ENCODE results near the gene MYCL.
A peak's percentile ranks its signal among the peaks of the same experiment; 100 is the strongest.
"Not testable (repeated sequence)": the region's sequence is repeated elsewhere in the genome, so short reads cannot be mapped to it uniquely, and the experiment has no call there.

MYCL gene

DNA sequence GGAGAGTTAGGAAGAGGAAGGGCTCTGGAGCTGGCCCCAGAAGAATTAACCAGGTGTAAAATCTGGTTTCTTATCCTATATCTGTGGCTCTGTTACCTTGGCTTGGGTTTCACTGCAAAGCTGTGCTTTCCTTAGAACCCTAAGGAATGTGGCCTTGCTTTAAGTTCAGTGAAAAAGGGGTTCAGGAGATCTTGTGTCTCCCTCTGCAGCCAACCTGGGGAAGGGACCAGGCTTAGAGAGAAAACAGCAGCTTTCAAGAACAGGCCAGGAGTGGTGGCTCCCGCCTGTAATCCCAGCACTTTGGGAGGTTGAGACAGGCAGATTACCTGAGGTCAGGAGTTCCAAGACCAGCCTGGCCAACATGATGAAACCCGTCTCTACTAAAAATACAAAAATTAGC is 16.1 kb upstream of the MYCL start:
- DNase-seq, result peak; percentile 90

DNA sequence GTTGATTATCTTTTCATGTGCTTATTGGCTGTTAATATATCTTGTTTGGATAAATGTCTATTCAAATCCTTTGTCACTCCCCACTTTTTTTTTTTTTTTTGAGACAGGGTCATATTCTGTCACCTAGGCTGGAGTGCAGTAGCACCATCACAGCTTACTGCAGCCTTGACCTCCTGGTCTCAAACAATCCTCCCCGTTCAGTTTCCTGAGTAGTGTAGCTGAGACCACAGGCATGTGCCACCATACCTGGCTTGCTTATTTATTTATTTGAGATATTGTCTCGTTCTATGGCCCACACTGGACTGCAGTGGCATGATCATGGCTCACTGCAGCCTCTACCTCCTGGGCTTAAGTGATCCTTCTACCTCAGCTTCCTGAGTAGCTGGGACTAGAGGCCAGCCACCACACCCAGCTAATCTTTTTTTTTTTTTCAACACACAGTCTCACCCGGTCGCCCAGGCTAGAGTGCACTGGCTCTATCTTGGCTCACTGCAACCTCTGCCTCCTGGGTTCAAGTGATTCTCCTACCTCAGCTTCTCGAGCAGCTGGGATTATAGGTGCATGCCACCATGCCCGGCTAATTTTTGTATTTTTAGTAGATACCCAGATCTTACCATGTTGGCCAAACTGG is 13.9 kb upstream of the MYCL start:
- DNase-seq, result no peak

DNA sequence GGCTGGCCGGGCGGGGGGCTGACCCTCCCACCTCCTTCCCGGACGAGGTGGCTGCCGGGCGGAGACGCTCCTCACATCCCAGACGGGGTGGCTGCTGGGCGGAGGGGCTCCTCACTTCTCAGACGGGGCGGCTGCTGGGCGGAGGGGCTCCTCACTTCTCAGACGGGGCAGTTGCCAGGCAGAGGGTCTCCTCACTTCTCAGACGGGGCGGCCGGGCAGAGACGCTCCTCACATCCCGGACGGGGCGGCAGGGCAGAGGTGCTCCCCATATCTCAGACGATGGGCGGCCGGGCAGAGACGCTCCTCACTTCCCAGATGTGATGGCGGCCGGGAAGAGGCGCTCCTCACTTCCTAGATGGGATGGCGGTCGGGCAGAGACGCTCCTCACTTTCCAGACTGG is 11.4 kb upstream of the MYCL start:
- DNase-seq, result not testable (repeated sequence)

DNA sequence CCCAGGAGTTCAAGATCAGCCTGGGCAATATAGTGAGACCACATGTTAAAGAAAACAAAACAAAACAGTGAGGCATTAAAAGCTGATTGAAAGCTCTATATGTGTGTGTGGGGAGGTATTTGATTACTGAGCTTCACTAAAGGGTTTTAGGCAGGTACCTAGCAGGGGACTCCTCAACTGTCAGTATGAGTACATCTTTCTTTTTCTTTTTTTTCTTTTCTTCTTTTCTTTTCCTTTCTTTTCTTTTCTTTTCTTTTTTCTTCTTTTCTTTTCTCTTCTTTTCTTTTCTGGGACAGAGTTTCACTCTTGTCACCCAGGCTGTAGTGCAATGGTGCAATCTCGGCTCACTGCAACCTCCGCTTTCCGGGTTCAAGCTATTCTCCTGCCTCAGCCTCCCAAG is 8.5 kb upstream of the MYCL start:
- DNase-seq, result no peak

DNA sequence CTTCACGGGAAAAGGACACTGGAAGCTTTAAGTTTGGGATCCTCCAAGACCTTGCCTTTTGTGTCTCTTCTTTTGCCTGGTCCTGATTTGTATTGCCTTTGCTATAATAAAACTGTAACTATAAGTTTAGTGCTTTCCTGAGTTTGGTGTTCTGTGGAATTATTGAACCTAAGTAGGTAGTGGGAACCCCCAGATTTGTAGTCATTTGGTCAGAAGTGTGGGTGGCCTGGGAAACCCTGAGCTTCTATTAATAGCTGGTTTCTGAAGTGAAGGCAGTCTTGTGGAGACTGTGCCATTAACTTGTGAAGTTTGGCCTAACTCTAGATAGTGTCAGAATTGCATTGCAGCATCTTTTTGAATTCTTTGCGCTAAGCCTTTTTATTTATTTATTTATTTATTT is 6.8 kb upstream of the MYCL start:
- no peak for DNase-seq

DNA sequence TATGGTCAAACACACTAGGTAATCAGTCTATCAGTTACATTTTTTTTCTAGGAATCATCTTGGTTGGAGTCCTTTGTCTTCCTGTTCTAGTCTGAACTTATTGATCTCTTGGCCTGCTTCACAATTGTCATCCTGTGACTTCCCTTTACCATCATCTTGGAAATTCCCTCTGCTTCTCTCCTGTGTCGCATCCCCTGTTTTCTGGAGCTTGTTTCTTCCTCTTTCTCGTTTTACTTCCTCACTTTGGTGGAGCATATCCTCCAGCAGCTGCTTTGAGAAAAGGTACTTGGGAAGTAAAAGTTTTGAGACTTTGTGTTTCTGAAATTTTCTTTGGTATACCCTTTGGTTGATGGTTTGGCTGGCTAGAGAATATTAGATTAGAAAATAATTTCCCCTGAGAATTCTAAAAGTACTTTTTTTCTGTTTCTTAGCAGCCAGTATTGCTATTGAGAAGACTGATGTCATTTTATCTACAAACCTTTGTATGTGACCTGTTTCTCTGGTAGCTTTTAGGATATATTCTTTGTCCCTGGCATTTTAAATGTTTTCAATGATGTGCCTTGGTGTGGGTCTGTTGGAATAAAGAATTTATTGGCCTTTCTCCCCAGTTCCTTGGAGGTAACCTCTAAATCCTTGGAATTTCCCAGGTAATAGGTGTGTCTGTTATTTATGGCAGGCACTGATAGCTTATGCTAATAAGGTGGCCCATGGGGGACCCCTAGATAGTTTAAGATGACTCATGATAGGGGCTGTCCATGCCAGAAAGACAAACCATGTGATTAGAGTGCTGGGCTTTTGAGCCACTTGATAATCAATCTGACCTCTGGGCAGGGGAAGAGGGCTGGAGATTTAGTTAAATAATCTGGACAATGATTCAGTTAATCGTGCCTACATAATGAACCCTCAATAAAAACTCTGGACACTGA is 6.1 kb upstream of the MYCL start:
- no peak for DNase-seq

DNA sequence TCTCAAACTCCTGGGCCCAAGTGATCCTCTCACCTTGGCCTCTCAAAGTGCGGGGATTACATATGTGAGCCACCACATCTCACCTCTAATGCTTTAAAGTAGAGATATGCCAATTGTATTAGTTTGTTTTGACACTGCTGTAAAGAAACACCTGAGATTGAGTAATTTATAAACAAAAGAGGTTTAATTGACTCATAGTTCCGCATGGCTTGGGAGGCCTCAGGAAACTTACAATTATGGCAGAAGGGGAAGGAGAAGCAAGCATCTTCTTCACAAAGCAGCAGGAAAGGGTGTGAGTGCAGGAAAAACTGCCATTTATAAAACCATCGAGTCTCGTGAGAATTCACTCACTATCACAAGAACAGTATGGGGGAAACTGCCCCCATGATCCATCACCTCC is 3.5 kb upstream of the MYCL start:
- DNase-seq, result no peak

DNA sequence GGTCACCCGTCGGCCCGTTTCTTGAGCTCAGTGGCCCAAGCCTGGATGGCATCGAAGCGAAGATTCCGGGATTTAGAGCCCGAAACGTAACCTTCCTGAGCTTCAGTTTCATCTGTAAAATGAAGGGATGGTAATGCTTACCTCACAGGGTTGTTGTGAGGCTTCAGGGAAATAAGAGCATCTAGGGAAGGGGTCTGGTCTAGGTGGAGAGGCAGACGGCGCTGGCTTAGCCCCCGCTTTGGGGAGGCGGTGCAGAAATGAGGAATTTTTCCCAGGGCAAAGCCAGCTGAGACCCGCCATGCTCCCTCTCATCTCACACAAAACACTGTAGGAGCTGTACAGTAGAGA is 717 bp upstream of the MYCL start:
- no peak for DNase-seq

DNA sequence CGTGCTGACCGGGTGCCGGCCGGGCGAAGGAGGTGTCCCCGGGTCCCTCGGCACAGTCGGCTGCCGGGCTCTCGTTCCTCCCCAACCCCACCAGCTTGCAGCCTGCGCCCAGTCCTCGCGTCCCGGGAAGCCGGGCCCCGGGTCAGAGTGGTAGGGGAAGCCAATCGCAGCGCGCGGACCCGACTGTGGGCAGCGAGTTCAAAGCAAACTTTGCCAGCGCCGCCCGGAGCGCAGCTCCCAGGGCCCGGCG is 328 bp downstream of the MYCL start:
- DNase-seq, result no peak

DNA sequence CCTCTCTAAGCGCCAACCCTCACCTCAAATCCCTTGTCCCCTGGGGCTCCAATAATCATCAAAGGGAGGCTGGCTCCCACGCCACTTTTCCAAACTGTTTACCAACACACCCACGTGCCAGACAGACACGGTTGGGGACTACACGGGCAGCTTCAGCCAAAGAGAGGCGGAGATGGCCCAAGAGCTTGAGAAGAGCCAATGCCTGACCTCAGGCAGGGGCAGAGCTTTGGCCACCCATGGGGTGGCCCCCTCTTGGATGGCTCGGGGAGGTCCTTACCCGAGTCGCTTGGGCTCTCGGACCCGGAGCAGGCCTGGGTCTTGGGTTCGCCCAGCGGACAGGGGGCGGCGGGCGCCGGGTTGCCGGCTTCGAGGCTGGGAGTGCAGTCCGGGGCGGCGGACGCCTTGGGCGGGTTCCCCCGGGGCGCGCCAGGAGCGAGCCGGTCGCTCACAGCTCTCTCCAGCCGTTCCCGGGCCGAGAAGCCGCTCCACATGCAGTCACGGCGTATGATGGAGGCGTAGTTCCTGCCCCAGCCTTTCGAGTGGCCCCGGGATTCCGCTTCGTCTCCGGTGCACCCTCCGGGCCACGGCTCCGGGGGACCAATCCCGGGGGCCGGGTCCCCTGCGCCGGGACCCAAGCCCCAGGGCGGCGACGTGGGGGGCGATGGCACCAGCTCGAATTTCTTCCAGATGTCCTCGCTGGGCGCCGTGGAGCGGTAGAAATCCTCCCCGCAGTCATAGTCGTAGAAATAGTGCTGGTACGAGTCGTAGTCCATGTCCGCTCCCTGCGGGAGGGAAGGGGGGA is 854 bp downstream of the MYCL start:
- DNase-seq, result peak; percentile 98

DNA sequence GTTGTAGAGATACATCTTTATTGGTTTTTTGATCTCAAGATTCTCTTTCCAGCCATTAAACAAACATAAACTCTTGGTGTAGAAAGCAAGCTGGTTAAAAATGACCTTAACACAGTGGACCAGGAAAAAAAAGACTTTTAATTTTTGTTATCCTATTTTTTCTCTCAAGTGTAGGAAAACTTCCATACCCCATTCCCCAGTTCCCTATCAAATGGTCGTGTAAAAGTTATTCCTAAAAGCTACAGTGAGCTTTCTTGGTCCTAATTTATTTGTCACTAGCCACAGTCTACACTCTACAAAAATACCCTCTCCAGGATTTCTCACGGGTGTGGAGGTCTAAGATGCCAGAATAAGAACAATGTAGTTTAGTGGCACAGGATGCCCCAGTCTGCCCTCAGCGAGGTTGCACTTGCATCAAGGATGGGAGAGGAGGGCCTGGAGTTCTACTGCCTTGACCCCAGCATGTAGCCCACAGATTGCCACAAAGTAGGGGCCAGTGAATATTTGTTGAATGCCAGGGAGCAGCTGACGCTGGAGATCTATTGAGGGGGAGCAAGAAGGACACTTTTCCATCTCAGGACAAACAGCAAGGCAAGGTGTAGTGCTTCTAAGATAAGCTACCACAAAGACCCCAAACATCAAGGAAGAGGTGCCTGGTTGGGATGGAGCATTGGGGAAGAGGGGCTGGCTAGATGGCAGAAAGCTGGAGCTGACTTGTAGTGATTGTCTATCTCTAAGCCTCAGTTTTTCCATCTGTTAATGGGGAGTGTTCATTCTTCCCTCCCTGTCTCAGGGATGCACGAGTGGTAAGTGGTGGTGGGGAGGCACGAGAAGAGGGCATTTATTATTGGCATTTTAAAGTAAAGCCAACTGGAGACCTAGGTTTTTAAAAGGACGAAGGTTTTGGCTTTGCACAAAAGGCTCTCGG is 1.8 kb downstream of the MYCL start:
- DNase-seq, result no peak

DNA sequence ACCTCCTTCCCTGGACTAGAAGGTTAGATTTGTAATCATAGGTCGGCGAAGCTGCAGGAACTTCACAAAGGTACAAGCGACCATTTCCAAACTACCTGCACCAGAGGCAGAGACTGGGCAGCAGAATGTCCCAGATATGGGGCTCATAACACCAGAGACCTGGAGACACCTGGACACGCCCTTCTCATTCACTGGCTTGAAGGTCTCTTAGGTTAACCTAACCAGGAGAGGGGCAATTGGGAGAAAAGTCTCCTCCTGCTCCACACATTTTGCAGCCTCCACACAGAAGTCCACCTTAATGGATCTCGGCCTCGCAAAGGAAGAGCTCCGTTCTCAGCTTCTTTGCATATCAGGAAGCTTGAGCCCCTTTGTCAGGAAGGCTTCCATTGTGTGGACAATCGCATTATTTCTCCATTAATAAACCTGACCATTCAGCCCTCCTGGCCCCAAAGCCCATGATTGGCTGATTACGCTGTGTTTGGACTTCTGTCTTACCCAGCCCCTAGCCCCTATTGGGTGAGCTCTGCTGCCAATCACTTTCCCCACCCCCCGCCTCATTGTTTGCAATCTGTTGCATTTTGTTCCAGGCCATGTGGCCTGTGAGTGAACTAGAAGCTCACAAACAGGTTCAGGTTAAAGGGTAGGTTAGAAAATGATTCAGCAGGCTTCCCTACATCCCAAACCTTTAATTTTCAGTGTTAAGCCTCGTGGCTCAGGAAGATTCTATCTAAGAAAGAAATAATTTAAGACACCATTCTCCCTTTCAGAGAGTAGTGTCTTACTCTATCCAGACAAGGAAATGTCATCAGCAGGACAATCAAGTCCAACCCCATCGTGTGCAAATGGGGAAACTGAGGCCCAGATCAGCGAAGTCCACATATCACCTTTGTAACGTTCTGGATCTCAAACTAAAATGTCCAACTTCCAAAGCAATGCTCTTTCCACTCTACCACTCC is 2.8 kb downstream of the MYCL start:
- peak; percentile 100 for DNase-seq

DNA sequence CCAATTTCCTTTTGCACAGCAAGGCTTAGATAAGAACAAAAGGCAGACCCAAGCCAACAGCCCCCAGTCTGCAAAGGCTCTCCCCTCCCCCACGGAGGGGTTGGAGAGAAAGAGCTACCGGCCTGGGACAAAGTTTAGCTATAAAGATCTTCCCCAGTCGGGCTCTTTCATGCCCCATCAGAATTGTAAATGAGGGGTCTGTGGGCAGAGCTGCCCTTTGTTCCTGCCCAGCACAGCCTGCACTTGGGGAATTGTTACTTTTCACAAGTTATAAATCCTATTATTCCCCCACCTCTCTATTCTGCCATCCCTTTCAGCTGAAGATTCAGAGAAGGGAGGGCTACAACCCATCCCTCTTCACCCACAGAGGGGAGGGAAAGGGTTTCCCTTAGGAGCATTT is 3.5 kb downstream of the MYCL start:
- DNase-seq, result no peak

DNA sequence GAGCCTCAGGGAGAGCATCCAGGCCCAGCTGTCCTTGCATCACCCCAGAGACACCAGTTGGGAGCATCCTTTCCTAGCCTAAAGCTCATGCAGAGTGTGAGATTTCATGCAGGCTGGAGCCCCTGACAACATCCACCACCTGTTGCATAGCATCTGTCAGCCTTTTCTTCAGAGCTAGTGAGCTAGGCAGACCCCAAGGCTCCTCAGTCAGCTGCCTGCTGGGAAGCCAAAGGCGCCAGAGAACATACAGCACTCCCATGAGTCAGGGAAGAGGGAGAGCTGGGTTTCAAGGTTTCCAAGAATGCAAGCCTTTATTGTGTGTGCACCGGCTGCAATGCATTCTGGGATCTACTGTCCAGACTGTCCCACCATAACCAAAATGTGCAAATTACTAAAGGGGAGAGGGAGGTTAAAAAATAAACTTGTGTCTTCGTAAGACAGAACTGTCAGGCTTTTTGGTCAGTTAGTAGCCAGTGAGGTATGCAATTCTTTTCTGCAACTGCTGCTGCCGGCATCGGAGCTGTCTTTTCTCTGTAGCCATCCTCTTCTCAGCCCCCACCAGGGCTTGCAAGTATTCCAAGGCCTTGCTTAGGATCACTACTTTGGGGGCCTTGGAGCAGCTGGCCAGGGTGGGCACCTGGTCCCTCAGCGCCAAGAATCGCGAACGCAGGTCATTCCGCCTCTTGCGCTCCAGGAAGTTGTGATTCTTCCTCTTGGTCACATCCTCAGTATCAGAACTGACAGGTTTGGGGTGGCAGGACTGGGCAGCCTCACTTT is 4.6 kb downstream of the MYCL start:
- peak; percentile 100 for DNase-seq

DNA sequence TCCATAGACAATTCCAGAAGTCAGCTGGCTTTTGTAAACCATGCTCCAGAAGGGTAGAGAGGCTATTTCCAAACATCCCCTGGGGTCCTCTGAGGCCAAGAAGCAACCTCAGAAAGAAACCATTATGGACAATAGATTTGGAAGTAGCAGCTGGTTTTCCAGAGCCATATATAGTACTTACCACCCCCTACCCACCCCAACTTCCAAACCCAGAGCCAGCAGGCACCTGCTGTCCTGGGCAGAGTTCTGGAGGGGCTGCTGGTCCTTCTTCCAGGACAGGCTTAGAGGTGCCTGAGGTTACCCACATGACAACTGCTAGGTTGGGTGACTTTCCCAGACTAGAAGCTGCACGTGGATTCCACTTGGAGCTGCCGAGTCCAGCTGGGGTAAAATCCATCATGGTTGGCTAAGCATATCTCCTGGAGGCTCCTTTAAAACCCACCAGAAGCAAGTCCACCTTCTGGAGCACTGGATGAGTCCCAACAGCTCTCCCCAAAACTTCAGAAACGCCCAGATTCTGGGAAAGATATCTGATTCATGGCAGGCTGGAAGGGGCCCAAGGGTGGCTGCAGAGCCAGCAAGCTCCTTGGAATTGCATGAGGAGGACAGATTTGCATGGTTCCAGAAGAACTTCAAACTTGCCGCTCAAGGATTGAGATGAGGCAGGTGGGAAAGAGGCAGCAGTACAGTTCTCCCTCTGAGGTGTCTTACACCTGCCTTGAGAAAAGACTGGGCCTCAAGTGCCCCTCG is 5.8 kb downstream of the MYCL start:
- no peak for DNase-seq

DNA sequence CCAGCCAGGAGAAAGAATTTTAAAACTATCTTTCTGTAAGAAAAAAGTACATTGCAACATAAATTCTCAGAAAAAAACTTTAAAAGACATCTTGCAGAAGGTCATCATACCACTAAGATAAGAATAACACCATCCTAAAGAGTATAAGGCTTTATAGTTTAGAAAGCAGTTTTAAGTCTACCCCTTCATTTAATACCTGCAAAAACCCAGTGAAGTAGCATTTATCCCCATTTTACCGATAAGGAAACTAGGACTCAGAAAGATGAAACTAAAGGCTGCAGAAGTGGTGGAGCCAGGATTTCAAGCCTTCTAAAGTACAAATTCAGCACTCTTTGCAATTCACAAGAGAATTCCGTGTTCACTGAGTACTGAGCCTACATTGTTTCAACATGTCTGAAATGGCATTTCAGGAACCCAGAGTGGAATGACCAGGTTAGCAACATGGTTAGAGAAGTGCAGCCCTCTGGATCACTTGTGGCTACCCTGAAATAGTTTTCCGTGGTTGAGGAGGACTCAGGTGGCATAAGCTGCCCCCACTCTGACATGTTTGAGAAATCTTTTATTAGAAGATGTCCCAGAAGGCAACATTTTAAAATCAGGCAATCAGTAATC is 6.7 kb downstream of the MYCL start:
- DNase-seq, result no peak

DNA sequence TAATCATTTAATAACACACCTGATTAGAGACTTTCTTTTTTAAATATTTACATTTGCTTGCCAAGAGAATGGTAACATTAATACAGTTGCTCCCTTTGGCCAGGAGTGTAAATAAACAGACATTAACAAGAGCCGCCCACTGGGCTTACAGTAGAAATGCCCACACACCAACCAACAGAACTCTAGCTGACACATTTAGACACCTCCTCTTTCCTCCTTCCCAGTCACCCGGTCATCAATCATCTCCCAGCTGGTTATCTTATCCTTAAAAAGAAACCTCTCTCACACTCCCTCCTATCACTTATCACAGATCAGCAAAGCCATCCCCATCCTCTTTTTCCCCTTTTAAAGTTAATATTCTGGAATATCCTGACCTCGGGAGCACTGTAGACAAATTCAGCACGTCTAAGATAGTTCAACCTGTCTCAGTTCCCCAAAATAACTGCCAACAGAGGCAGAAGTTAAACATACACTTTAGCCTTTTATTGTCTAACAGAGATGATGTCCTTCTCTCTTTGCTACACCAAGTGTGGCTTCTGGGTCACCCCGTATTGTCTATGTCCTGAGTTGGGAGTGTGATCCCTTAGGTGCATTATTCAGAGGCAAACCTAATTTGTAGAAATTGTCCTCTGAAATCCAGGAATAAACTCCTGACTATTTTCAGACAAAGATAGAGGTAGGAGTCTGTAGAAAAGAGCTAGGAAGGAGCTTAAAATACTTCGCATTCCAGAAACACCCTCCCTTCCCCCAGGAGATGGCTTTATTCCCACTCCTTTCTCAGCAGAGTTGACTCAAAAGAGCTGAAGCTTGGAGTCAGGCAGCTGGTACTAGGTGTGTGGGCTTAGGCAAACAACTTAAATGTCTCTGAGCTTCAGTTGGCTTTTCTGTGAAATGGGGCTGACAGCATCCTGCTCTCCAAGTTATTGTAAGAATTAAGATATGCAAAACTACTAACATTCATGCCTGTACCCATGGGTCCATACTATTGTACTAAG is 8.8 kb downstream of the MYCL start:
- DNase-seq, result peak; percentile 96

DNA sequence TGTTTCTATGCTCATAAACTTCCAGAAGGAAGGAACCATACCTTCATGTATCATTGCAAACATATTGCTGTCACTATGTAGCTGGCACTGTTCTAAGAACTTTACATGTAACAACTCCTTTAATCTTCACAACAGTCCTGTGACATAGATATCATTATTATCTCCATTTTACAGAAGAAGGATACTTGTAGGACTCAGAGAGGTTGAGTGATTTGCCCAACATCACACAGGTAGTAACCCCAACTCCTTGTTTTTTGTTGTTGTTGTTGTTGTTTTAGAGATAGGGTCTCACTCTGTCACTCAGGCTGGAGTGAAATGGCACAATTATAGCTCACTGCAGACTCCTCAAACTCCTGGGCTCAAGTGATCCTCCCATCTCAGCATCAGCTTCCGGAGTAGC is 10.8 kb downstream of the MYCL start:
- DNase-seq, result no peak

All from DMS 273 treated with DMSO at 0.1 percent for 48 hours (cell line).